ENCODE results near the gene NBAS.
"Not testable (repeated sequence)": the region's sequence is repeated elsewhere in the genome, so short reads cannot be mapped to it uniquely, and the experiment has no call there.

GRCh38 chr2:15540523-15540922 is 20.6 kb downstream of the NBAS start:
- TF ChIP-seq CTCF, POLR2A, POLR2AphosphoS5 (IDR thresholded peaks at IDR 0.05): not testable (repeated sequence)
